GM12891 (cell line): Measurements from ENCODE around the gene ATP6V0C.

ENCODE experiments used
- POLR2A ChIP-seq: IDR thresholded peaks from 2 replicates; pipeline ENCODE4 v1.6.1; 2011; ENCODE audit warnings: low read depth, low read length, control low read depth
- POLR2AphosphoS5 ChIP-seq: IDR thresholded peaks from 2 replicates; pipeline ENCODE4 v1.6.1; 2011; ENCODE audit warnings: low read depth, low read length, control low read depth

- TF ChIP-seq POLR2A (no peak), POLR2AphosphoS5 (no peak)
Measured at GRCh38 chr16:2471653-2472487, 41.9 kb upstream of the ATP6V0C start.
